Measurements from ENCODE around the gene GYG2. TPM values are rescaled to one million over a fixed set of nuclear protein-coding genes. Genes with fewer than 3 reads are reported as not detected.

GYG2 gene
- total and polyA plus RNA-seq, 2 of the 8 experiments (the other 6 are each of a cell fraction or from before 2014, with no cell fraction given): 52.8 to 65.3 TPM

GRCh38 chrX:2883770-2884169 lies 55.0 kb downstream of the GYG2 start:
- no peak for DNase-seq (ENCODE audit: low read depth in 1 of 2, low spot score in 2 of 2)
- no peak overlapping the region for H3K27ac ChIP-seq (ENCODE audit: low read depth, low read length)
- H3K79me1 ChIP-seq (ENCODE audit: low read depth, low read length): no peaks in the 10 kb centered on the region
- FAIRE-seq: no peak
- no peak overlapping the region for H3K4ac ChIP-seq (replicated peaks; ENCODE audit: insufficient read length, low read depth, low read length)
- H3K14ac ChIP-seq (ENCODE audit: insufficient read length): no peak overlapping the region
- H4K8ac ChIP-seq (ENCODE audit: extremely low read depth, insufficient read depth, low read length): no peak overlapping the region
- no peaks in the 10 kb centered on the region for H4K20me1 ChIP-seq (replicated peaks in 1 of 2; ENCODE audit: control insufficient read depth in 1 of 2, insufficient read depth in 2 of 2, low read length in 2 of 2)
- H2BK20ac ChIP-seq (ENCODE audit: low read length): no peak overlapping the region
- no peak overlapping the region for H3K56ac ChIP-seq (replicated peaks; ENCODE audit: insufficient read length, low read depth, low read length)
- H3K18ac ChIP-seq (ENCODE audit: extremely low read depth, low read length): no peak overlapping the region
- H3K9ac ChIP-seq (replicated peaks in 1 of 4; ENCODE audit: extremely low read depth in 1 of 4, low read depth in 3 of 4, low read length in 3 of 4): no peak overlapping the region
- no peak overlapping the region for H2BK15ac ChIP-seq (ENCODE audit: low read length)
- H3K36me3 ChIP-seq (ENCODE audit: control insufficient read depth in 2 of 4, insufficient read depth in 4 of 4, low read length in 3 of 4): peaks cover 0 to 14% (median 2%) of the 10 kb centered on the region in 4 experiments; a peak in 3 of 8 replicates
- H2AFZ ChIP-seq (ENCODE audit: low read length): no peak overlapping the region
- no peaks in the 10 kb centered on the region for H3K9me3 ChIP-seq (ENCODE audit: insufficient read depth in 2 of 2, low read depth in 1 of 2, low read length in 1 of 2)
- ChIA-PET POLR2A (ENCODE audit: partially characterized antibody) (interaction anchor here (1.2 to 2.1 kb wide), 2 partner anchors 14 to 45 kb away, joined by 4 to 7 read pairs; partner anchors contain the start of gene ARSD), CTCF (ENCODE audit: partially characterized antibody) (no interaction called here)
- H2BK12ac ChIP-seq (ENCODE audit: low read depth, low read length): no peak overlapping the region
- no peak overlapping the region for H2BK5ac ChIP-seq (ENCODE audit: low read depth, low read length)
- no peak overlapping the region for H3K4me2 ChIP-seq (ENCODE audit: insufficient read depth in 1 of 2, low read depth in 2 of 2, low read length in 2 of 2)
- no peak overlapping the region for H4K5ac ChIP-seq (ENCODE audit: insufficient read length, low read depth, low read length)
- TF ChIP-seq E2F6 (IDR thresholded peaks at IDR 0.05) (no peak), SIN3A (conservative IDR thresholded peaks at IDR 0.05 in 1 of 2, IDR thresholded peaks at IDR 0.05 in 1 of 2; ENCODE audit: low read depth in 1 of 2, low read length in 2 of 2) (no peak), SP1 (IDR thresholded peaks at IDR 0.05; ENCODE audit: low read depth, low read length) (no peak), POLR2AphosphoS5 (IDR thresholded peaks at IDR 0.05; ENCODE audit: low read depth, low read length) (no peak), RXRA (IDR thresholded peaks at IDR 0.05; ENCODE audit: insufficient read depth, low read depth, low read length) (no peak), RFX5 (IDR thresholded peaks at IDR 0.05; ENCODE audit: borderline replicate concordance, low read depth, low read length) (no peak), USF2 (IDR thresholded peaks at IDR 0.05; ENCODE audit: low read length) (no peak), JUN (IDR thresholded peaks at IDR 0.05; ENCODE audit: low read depth, low read length) (no peak), ATF3 (IDR thresholded peaks at IDR 0.05; ENCODE audit: insufficient read depth, low read depth, low read length) (no peak), HDAC6 (IDR thresholded peaks at IDR 0.05; ENCODE audit: low read depth, low read length) (no peak)
- 96% methylated on average over 13 of the region's 14 CpGs; no CpG with 5 or more reads in 1 of the 2 experiments for WGBS, 2 experiments (ENCODE audit: extremely low coverage in 1 of 2, insufficient coverage in 1 of 2, insufficient read length in 1 of 2, insufficient replicate concordance in 2 of 2, low coverage in 1 of 2, low lambda C conversion rate in 2 of 2, missing lambda C conversion rate in 1 of 2)
- no peak overlapping the region for H4K91ac ChIP-seq (replicated peaks; ENCODE audit: insufficient read length, low read length)
- no peaks in the 10 kb centered on the region for H3K4me1 ChIP-seq (replicated peaks in 1 of 4; ENCODE audit: control insufficient read depth in 3 of 4, insufficient read depth in 4 of 4, low read length in 3 of 4)
- no peak overlapping the region for H2BK120ac ChIP-seq (replicated peaks; ENCODE audit: low read depth, low read length)
- H2AK5ac ChIP-seq (ENCODE audit: low read depth, low read length): no peak overlapping the region
- H3K4me3 ChIP-seq (ENCODE audit: extremely low read depth in 1 of 4, insufficient read depth in 2 of 4, low read depth in 3 of 4, low read length in 4 of 4): no peak overlapping the region
- no peak overlapping the region for H3K23ac ChIP-seq (ENCODE audit: insufficient read length)
- no peaks in the 10 kb centered on the region for H3K79me2 ChIP-seq (ENCODE audit: control insufficient read depth in 1 of 2, insufficient read depth in 2 of 2, low read length in 2 of 2)
- H3K27me3 ChIP-seq (replicated peaks in 1 of 4; ENCODE audit: control insufficient read depth in 3 of 4, extremely low read depth in 1 of 4, insufficient read depth in 3 of 4, low read length in 3 of 4): no peaks in the 10 kb centered on the region
- no peaks in the 10 kb centered on the region for H3K23me2 ChIP-seq (ENCODE audit: low read depth, low read length)
